Daoy (cell line): ENCODE results near the gene CAMSAP2. TPM values are rescaled to one million over a fixed set of nuclear protein-coding genes. Genes with fewer than 3 reads are reported as not detected.

ENCODE experiments used
- DNase-seq: peaks from one replicate; pipeline ENCODE4 v3.0.0-alpha.2; 2015; ENCODE audit warnings: low read depth
- total RNA-seq: library from RNA; depleted of rRNA; stranded (reverse); fragments of >200 nt; shearing (Covaris generic); gene quantifications from 2 replicates; pipeline ENCODE4 v1.2.3, GENCODE V29; 2014; rRNA removed

CAMSAP2 gene
- total RNA-seq = 19.5 and 23.5 TPM in 2 replicates

GRCh38 chr1:200738327-200738948, at the start of gene CAMSAP2:
CAMSAP2 (plus strand) TSS chr1:200738893; CDS start chr1:200739828, 935 bp downstream.
- DNase-seq = peak; percentile 93

GRCh38 chr1:200692316-200692715, 46.4 kb upstream of the CAMSAP2 start:
- no peak for DNase-seq

- no peak for DNase-seq
Measured at GRCh38 chr1:200693327-200693726, 45.4 kb upstream of the CAMSAP2 start.

- no peak for DNase-seq
Measured at GRCh38 chr1:200694738-200695137, 44.0 kb upstream of the CAMSAP2 start.

GRCh38 chr1:200699871-200700270, 38.8 kb upstream of the CAMSAP2 start:
- DNase-seq = peak; percentile 61

- DNase-seq = no peak
Measured at GRCh38 chr1:200704986-200705500, 33.6 kb upstream of the CAMSAP2 start.

GRCh38 chr1:200706111-200706814, 32.4 kb upstream of the CAMSAP2 start:
- DNase-seq = no peak

- no peak for DNase-seq
Measured at GRCh38 chr1:200707116-200707515, 31.6 kb upstream of the CAMSAP2 start.

- DNase-seq = no peak
Measured at GRCh38 chr1:200708161-200708560, 30.5 kb upstream of the CAMSAP2 start.

GRCh38 chr1:200708769-200709168, 29.9 kb upstream of the CAMSAP2 start:
- no peak for DNase-seq

- no peak for DNase-seq
Measured at GRCh38 chr1:200710166-200710565, 28.5 kb upstream of the CAMSAP2 start.

- DNase-seq = no peak
Measured at GRCh38 chr1:200714504-200715187, 24.0 kb upstream of the CAMSAP2 start.

GRCh38 chr1:200720199-200720598, 18.5 kb upstream of the CAMSAP2 start:
- no peak for DNase-seq

- no peak for DNase-seq
Measured at GRCh38 chr1:200724064-200724463, 14.6 kb upstream of the CAMSAP2 start.

- DNase-seq = no peak
Measured at GRCh38 chr1:200727257-200727656, 11.4 kb upstream of the CAMSAP2 start.

GRCh38 chr1:200729863-200730262, 8.8 kb upstream of the CAMSAP2 start:
- no peak for DNase-seq

GRCh38 chr1:200731654-200732332, 6.9 kb upstream of the CAMSAP2 start:
- no peak for DNase-seq

GRCh38 chr1:200732438-200732837, 6.3 kb upstream of the CAMSAP2 start:
- no peak for DNase-seq

GRCh38 chr1:200733907-200734306, 4.8 kb upstream of the CAMSAP2 start:
- peak; percentile 32 for DNase-seq

- DNase-seq = no peak
Measured at GRCh38 chr1:200737647-200738291, 924 bp upstream of the CAMSAP2 start.

- peak; percentile 76 for DNase-seq
Measured at GRCh38 chr1:200738949-200739651, 407 bp downstream of the CAMSAP2 start.
